Measurements from ENCODE around the gene ZNF774. TPM values are rescaled to one million over a fixed set of nuclear protein-coding genes. Genes with fewer than 3 reads are reported as not detected.

ZNF774 gene
- total and polyA plus RNA-seq, 2 donors from 2014 or later = 1.7 to 3.1 TPM

DNA sequence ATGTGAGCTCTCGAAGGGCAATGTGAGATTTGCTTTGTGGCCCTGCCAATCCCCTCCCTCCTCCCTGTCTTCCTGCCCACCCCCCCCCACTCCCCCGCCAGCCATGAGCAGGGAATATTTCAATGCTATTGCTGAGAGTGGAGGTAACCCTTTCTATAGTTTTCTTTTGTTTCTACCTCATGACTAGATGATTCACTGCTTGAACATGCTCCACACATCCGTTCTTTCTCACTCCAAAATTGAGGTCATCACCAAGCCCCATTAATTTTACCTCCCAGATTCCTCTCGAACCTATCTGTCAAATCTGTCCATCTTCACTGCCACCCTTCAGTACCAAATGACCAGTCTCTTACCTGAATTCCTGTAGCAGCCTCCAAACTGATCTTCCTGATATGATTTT, 12.2 kb downstream of the ZNF774 start:
- intact Hi-C loops (cut with DNase I) = no loop called here
- FAIRE-seq = no peak
- H3K9ac ChIP-seq (ENCODE audit: low read length in 3 of 3) = no peak overlapping the region

DNA sequence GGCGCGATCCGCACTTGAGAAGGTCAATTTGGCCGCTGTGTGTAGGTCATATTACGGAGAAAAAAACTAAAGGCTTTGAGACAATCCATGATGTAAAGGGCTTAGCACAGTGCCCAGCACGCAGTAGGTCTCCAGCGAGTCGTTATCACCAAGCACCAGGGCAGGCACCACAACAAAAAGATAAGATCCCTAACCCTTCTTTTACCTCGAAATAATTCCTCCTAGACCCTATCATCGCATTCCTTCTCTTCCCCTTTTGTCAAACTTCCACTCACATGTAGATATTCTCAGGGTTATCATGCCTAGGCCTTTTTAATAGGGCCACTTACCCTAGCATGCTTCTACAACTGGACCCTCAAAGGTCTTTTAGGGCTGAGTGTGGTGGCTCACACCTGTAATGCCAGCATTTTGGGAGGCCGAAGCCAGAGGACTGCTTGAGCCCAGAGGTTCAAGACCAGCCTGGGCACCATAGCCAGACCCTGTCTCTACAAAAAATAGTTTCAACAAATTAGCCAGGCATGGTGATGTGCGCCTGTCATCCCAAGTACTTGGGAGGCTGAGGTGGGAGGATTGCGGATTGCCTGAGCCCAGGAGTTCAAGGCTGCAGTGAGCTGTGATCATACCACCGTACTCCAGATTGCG, 13.5 kb downstream of the ZNF774 start:
- H3K9ac ChIP-seq (ENCODE audit: low read length in 3 of 3) = no peak overlapping the region
- TF ChIP-seq, protein P1, sequence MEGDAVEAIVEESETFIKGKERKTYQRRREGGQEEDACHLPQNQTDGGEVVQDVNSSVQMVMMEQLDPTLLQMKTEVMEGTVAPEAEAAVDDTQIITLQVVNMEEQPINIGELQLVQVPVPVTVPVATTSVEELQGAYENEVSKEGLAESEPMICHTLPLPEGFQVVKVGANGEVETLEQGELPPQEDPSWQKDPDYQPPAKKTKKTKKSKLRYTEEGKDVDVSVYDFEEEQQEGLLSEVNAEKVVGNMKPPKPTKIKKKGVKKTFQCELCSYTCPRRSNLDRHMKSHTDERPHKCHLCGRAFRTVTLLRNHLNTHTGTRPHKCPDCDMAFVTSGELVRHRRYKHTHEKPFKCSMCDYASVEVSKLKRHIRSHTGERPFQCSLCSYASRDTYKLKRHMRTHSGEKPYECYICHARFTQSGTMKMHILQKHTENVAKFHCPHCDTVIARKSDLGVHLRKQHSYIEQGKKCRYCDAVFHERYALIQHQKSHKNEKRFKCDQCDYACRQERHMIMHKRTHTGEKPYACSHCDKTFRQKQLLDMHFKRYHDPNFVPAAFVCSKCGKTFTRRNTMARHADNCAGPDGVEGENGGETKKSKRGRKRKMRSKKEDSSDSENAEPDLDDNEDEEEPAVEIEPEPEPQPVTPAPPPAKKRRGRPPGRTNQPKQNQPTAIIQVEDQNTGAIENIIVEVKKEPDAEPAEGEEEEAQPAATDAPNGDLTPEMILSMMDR (IDR thresholded peaks at IDR 0.05; ENCODE audit: borderline replicate concordance, extremely low read depth, insufficient read depth) = no peak
- H3K27ac ChIP-seq (ENCODE audit: low read depth in 2 of 2, low read length in 2 of 2) = no peak overlapping the region
- no peaks in the 10 kb centered on the region for H3K36me3 ChIP-seq (ENCODE audit: control insufficient read depth in 2 of 3, insufficient read depth in 3 of 3, low read length in 3 of 3)
- no peaks in the 10 kb centered on the region for H3K4me1 ChIP-seq (ENCODE audit: control insufficient read depth in 2 of 3, insufficient read depth in 2 of 3, low read depth in 1 of 3, low read length in 3 of 3)
- FAIRE-seq (no peak), DNase-seq (no peak)
- intact Hi-C loops (cut with DNase I) = no loop called here
- no peaks in the 10 kb centered on the region for H3K27me3 ChIP-seq (ENCODE audit: control insufficient read depth, insufficient read depth, low read length)
- H3K4me3 ChIP-seq (ENCODE audit: low read length in 3 of 3) = no peak overlapping the region
- no peaks in the 10 kb centered on the region for H3K9me3 ChIP-seq (ENCODE audit: control insufficient read depth in 2 of 3, insufficient read depth in 1 of 3, low read length in 3 of 3)

More for the DNA sequence above, 12.2 kb downstream of the ZNF774 start:
- Histone ChIP-seq H3K4me1 (ENCODE audit: control insufficient read depth in 2 of 3, insufficient read depth in 2 of 3, low read depth in 1 of 3, low read length in 3 of 3) (no peaks in the 10 kb centered on the region), H3K4me3 (ENCODE audit: low read length in 3 of 3) (no peak overlapping the region), H3K36me3 (ENCODE audit: control insufficient read depth in 2 of 3, insufficient read depth in 3 of 3, low read length in 3 of 3) (no peaks in the 10 kb centered on the region), H3K9me3 (ENCODE audit: control insufficient read depth in 2 of 3, insufficient read depth in 1 of 3, low read length in 3 of 3) (no peaks in the 10 kb centered on the region), H3K27ac (ENCODE audit: low read depth in 2 of 2, low read length in 2 of 2) (no peak overlapping the region), H3K27me3 (ENCODE audit: control insufficient read depth, insufficient read depth, low read length) (no peaks in the 10 kb centered on the region)
- DNase-seq = no peak
- TF ChIP-seq, protein P1 (IDR thresholded peaks at IDR 0.05; ENCODE audit: borderline replicate concordance, extremely low read depth, insufficient read depth) = no peak

DNA sequence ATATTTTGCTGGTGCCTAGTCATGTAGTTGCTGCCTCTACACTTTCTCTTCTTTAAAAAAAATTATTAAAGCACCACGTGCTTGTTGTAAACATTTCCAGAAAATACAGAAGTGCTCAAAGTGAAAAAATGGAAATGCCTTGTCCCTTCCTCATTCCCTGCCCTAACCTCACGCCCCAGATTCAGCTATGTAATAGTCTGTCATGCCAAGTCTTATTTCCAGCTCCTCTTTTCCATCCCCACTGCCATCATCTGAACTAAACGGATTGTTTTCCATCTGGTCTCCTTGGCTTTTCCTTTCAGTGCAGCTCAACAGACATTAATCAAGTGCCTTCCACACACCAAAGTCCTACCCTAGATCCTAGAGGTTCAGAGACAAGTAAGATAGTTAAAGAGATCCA, 15.5 kb downstream of the ZNF774 start:
- H3K4me1 ChIP-seq (ENCODE audit: control insufficient read depth in 2 of 3, insufficient read depth in 2 of 3, low read depth in 1 of 3, low read length in 3 of 3) = no peaks in the 10 kb centered on the region
- no peaks in the 10 kb centered on the region for H3K27me3 ChIP-seq (ENCODE audit: control insufficient read depth, insufficient read depth, low read length)
- H3K27ac ChIP-seq (ENCODE audit: low read depth in 2 of 2, low read length in 2 of 2) = no peak overlapping the region
- TF ChIP-seq, protein P1 (IDR thresholded peaks at IDR 0.05; ENCODE audit: borderline replicate concordance, extremely low read depth, insufficient read depth) = no peak
- H3K9ac ChIP-seq (ENCODE audit: low read length in 3 of 3) = no peak overlapping the region
- no peak overlapping the region for H3K4me3 ChIP-seq (ENCODE audit: low read length in 3 of 3)
- intact Hi-C loops (cut with DNase I) = no loop called here
- DNase-seq (peak in 1 of 5 donors; percentile 18), FAIRE-seq (no peak)
- no peaks in the 10 kb centered on the region for H3K36me3 ChIP-seq (ENCODE audit: control insufficient read depth in 2 of 3, insufficient read depth in 3 of 3, low read length in 3 of 3)
- no peaks in the 10 kb centered on the region for H3K9me3 ChIP-seq (ENCODE audit: control insufficient read depth in 2 of 3, insufficient read depth in 1 of 3, low read length in 3 of 3)

DNA sequence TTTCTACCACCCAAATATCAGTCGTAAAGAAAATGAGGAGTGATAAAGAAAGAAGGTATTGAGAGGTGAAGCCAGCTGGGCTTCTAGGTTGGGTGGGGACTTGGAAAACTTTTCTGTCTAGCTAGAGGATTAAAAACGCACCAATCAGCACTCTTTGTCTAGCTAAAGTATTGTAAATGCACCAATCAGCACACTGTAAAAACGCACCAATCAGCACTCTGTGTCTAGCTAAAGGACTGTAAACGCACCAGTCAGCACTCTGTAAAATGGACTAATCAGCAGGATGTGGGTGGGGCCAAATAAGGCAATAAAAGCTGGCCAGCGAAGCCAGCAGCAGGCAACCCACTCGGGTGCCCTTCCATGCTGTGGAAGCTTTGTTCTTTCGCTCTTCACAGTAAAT, 23.0 kb downstream of the ZNF774 start:
- intact Hi-C loops (cut with DNase I) = no loop called here
- Histone ChIP-seq H3K4me3 (ENCODE audit: low read length in 3 of 3) (no peak overlapping the region), H3K27me3 (ENCODE audit: control insufficient read depth, insufficient read depth, low read length) (no peaks in the 10 kb centered on the region), H3K27ac (ENCODE audit: low read depth in 2 of 2, low read length in 2 of 2) (no peak overlapping the region), H3K4me1 (ENCODE audit: control insufficient read depth in 2 of 3, insufficient read depth in 2 of 3, low read depth in 1 of 3, low read length in 3 of 3) (no peaks in the 10 kb centered on the region), H3K9ac (ENCODE audit: low read length in 3 of 3) (no peak overlapping the region), H3K36me3 (ENCODE audit: control insufficient read depth in 2 of 3, insufficient read depth in 3 of 3, low read length in 3 of 3) (no peaks in the 10 kb centered on the region), H3K9me3 (ENCODE audit: control insufficient read depth in 2 of 3, insufficient read depth in 1 of 3, low read length in 3 of 3) (no peaks in the 10 kb centered on the region)
- DNase-seq (no peak), FAIRE-seq (no peak)
- TF ChIP-seq, protein P1 (IDR thresholded peaks at IDR 0.05; ENCODE audit: borderline replicate concordance, extremely low read depth, insufficient read depth) = no peak

Measured in kidney (tissue), 14 donors.